Measurements from ENCODE around the gene OR8G1.
"Not testable (repeated sequence)": the region's sequence is repeated elsewhere in the genome, so short reads cannot be mapped to it uniquely, and the experiment has no call there.

Gene OR8G1

GRCh38 chr11:124240621-124241397, at the start of gene OR8G1:
Gene OR8G1 (plus strand): TSS chr11:124241095. CDS start chr11:124249676, 8,581 bp downstream.
- no peak for DNase-seq (ENCODE audit: low spot score)

- no peak for DNase-seq (ENCODE audit: low spot score)
Observed at GRCh38 chr11:124193221-124194010, 47.5 kb upstream of the OR8G1 start.

GRCh38 chr11:124194293-124195188, 46.4 kb upstream of the OR8G1 start:
- DNase-seq (ENCODE audit: low spot score), result no peak

- peak; percentile 63 for DNase-seq (ENCODE audit: low spot score)
Observed at GRCh38 chr11:124195189-124195734, 45.6 kb upstream of the OR8G1 start.

- no peak for DNase-seq (ENCODE audit: low spot score)
Observed at GRCh38 chr11:124197999-124198398, 42.9 kb upstream of the OR8G1 start.

- DNase-seq (ENCODE audit: low spot score), result no peak
Observed at GRCh38 chr11:124198897-124199296, 42.0 kb upstream of the OR8G1 start.

GRCh38 chr11:124199702-124200101, 41.2 kb upstream of the OR8G1 start:
- peak; percentile 9 for DNase-seq (ENCODE audit: low spot score)

- no peak for DNase-seq (ENCODE audit: low spot score)
Observed at GRCh38 chr11:124200671-124201070, 40.2 kb upstream of the OR8G1 start.

GRCh38 chr11:124202951-124203350, 37.9 kb upstream of the OR8G1 start:
- no peak for DNase-seq (ENCODE audit: low spot score)

GRCh38 chr11:124204008-124204407, 36.9 kb upstream of the OR8G1 start:
- DNase-seq (ENCODE audit: low spot score), result no peak

GRCh38 chr11:124207102-124207792, 33.6 kb upstream of the OR8G1 start:
- DNase-seq (ENCODE audit: low spot score), result no peak

- DNase-seq (ENCODE audit: low spot score), result no peak
Observed at GRCh38 chr11:124209824-124210357, 31.0 kb upstream of the OR8G1 start.

GRCh38 chr11:124210421-124210820, 30.5 kb upstream of the OR8G1 start:
- DNase-seq (ENCODE audit: low spot score), result no peak

GRCh38 chr11:124211321-124211720, 29.6 kb upstream of the OR8G1 start:
- DNase-seq (ENCODE audit: low spot score), result no peak

- DNase-seq (ENCODE audit: low spot score), result no peak
Observed at GRCh38 chr11:124214027-124214426, 26.9 kb upstream of the OR8G1 start.

GRCh38 chr11:124219126-124219525, 21.8 kb upstream of the OR8G1 start:
- no peak for DNase-seq (ENCODE audit: low spot score)

GRCh38 chr11:124222407-124222806, 18.5 kb upstream of the OR8G1 start:
- DNase-seq (ENCODE audit: low spot score), result no peak

GRCh38 chr11:124224618-124225423, 16.1 kb upstream of the OR8G1 start:
- DNase-seq (ENCODE audit: low spot score), result not testable (repeated sequence)

GRCh38 chr11:124225471-124225870, 15.4 kb upstream of the OR8G1 start:
- no peak for DNase-seq (ENCODE audit: low spot score)

- no peak for DNase-seq (ENCODE audit: low spot score)
Observed at GRCh38 chr11:124233376-124233775, 7.5 kb upstream of the OR8G1 start.

All from kidney capillary endothelial cell (primary cell).